Caco-2 (cell line): Measurements from ENCODE around the gene DBX1. TPM values are rescaled to one million over a fixed set of nuclear protein-coding genes. Genes with fewer than 3 reads are reported as not detected.

Source experiments
- BruUV-seq: library from RNA; stranded (reverse); fragments of 400-500 nt; replicated peaks from 2 replicates; lab custom pipeline; 2021; lab: Mats Ljungman, UMichigan
- CTCF ChIA-PET: fragments of 300-600 bp; sonication (Branson Sonifier 250); formaldehyde crosslinking; loops from one replicate; lab custom pipeline; 2022; ENCODE audit warnings: antibody characterized with exemption; lab: Charles Lee
- POLR2A ChIA-PET: fragments of 300-600 bp; sonication (Branson Sonifier 250); formaldehyde crosslinking; loops from one replicate; lab custom pipeline; 2022; ENCODE audit warnings: antibody characterized with exemption; lab: Charles Lee
- DNase-seq, 2 experiments: peaks; one replicate each; pipeline versions ENCODE4 v3.0.0 to v3.0.0-alpha.2; 2020 to 2022
- H3K27me3 ChIP-seq: replicated peaks from 2 replicates; pipeline ENCODE4 v1.6.0; 2011; ENCODE audit warnings: low read length; ENCODE audit not compliant: control insufficient read depth, insufficient read depth
- H3K36me3 ChIP-seq: 2 replicates; pipeline ENCODE4 v1.5.1; 2011; ENCODE audit warnings: low read length; ENCODE audit not compliant: control insufficient read depth, insufficient read depth
- H3K4me1 ChIP-seq: fragments of 250-450 bp; sonication (Bioruptor Pico); 2 replicates; pipeline ENCODE4 v1.5.1; 2020; ENCODE audit warnings: mild to moderate bottlenecking
- H3K4me3 ChIP-seq: 2 replicates; pipeline ENCODE4 v1.5.1; 2011; ENCODE audit warnings: low read depth, mild to moderate bottlenecking, control low read depth, low read length
- H3K9me3 ChIP-seq: fragments of 250-450 bp; sonication (Bioruptor Pico); 2 replicates; pipeline ENCODE4 v1.5.1; 2020; ENCODE audit warnings: mild to moderate bottlenecking, moderate library complexity
- H3K27ac Mint-ChIP-seq: one replicate; pipeline ENCODE4 v1.8.0; 2022; ENCODE audit warnings: mixed read lengths; ENCODE audit not compliant: unreplicated experiment
- H3K27me3 Mint-ChIP-seq: one replicate; pipeline ENCODE4 v1.8.0; 2022; ENCODE audit warnings: mixed read lengths; ENCODE audit not compliant: insufficient read depth, unreplicated experiment
- H3K36me3 Mint-ChIP-seq: one replicate; pipeline ENCODE4 v1.8.0; 2022; ENCODE audit warnings: mild to moderate bottlenecking, mixed read lengths; ENCODE audit not compliant: insufficient read depth, unreplicated experiment
- H3K4me1 Mint-ChIP-seq: one replicate; pipeline ENCODE4 v1.8.0; 2022; ENCODE audit warnings: low read depth, mixed read lengths; ENCODE audit not compliant: unreplicated experiment
- H3K4me3 Mint-ChIP-seq: one replicate; pipeline ENCODE4 v1.8.0; 2022; ENCODE audit warnings: mild to moderate bottlenecking, moderate library complexity, mixed read lengths; ENCODE audit not compliant: unreplicated experiment
- H3K9me3 Mint-ChIP-seq: one replicate; pipeline ENCODE4 v1.8.0; 2022; ENCODE audit warnings: mixed read lengths; ENCODE audit not compliant: unreplicated experiment
- CTCF ChIP-seq, 2 experiments: fragments of 200-600 bp in 1 of 2; IDR thresholded peaks; 1 replicate in 1 of 2; 2 replicates in 1 of 2; pipeline versions ENCODE4 v1.5.1 to v1.8.0; 2011 to 2022; ENCODE audit warnings: antibody characterized with exemption in 1 of 2, control low read depth in 1 of 2, inconsistent platforms in 1 of 2, low read depth in 1 of 2, low read length in 1 of 2, mild to moderate bottlenecking in 1 of 2, moderate library complexity in 1 of 2; ENCODE audit not compliant: insufficient read depth in 1 of 2, severe bottlenecking in 1 of 2, unreplicated experiment in 1 of 2
- intact Hi-C: fragments of 100-400 bp; cut with micrococcal nuclease; formaldehyde crosslinking; loops from one replicate; pipeline ENCODE4 v1.10.0; 2022; ENCODE audit not compliant: unreplicated experiment
- total RNA-seq: library from RNA; stranded (reverse); gene quantifications from 2 replicates; pipeline ENCODE4 v1.2.3, GENCODE V29; 2022

The DBX1 gene
- total RNA-seq, 1 experiment from 2014 or later, result not detected

- intact Hi-C loops, result no loop called here
- Mint-ChIP-seq H3K36me3 (no peaks in the 10 kb centered on the region), H3K9me3 (no peaks in the 10 kb centered on the region), H3K4me1 (no peaks in the 10 kb centered on the region), H3K27ac (no peak overlapping the region), H3K4me3 (no peak overlapping the region), H3K27me3 (peaks cover 6% of the 10 kb centered on the region)
- BruUV-seq, result no TSS peak
- ChIA-PET CTCF (no interaction called here), POLR2A (interaction anchor here (0.6 kb wide), 1 partner anchor 1798 kb away, joined by 3 read pairs; the partner anchor contains the start of gene LDHA)
- no peak for DNase-seq
- no peak for TF ChIP-seq CTCF (IDR thresholded peaks at IDR 0.05; ENCODE audit: insufficient read depth in 1 of 2, low read depth in 1 of 2, low read length in 1 of 2, severe bottlenecking in 1 of 2, unreplicated experiment in 1 of 2)
- H3K36me3 ChIP-seq, result no peaks in the 10 kb centered on the region
- H3K4me3 ChIP-seq, result no peak overlapping the region
- H3K9me3 ChIP-seq, result no peaks in the 10 kb centered on the region
- peaks cover 3% of the 10 kb centered on the region for H3K27me3 ChIP-seq
- no peaks in the 10 kb centered on the region for H3K4me1 ChIP-seq
Observed at GRCh38 chr11:20192641-20193040, 32.4 kb upstream of the DBX1 start.

- no peak overlapping the region for H3K4me3 ChIP-seq
- CTCF ChIA-PET, result no interaction called here
- no peaks in the 10 kb centered on the region for H3K9me3 Mint-ChIP-seq
- H3K36me3 Mint-ChIP-seq, result no peaks in the 10 kb centered on the region
- POLR2A ChIA-PET, result no interaction called here
- H3K4me3 Mint-ChIP-seq, result no peak overlapping the region
- no peaks in the 10 kb centered on the region for H3K4me1 Mint-ChIP-seq
- H3K9me3 ChIP-seq, result no peaks in the 10 kb centered on the region
- intact Hi-C loops, result no loop called here
- no peaks in the 10 kb centered on the region for H3K4me1 ChIP-seq
- no peak for TF ChIP-seq CTCF (IDR thresholded peaks at IDR 0.05; ENCODE audit: insufficient read depth in 1 of 2, low read depth in 1 of 2, low read length in 1 of 2, severe bottlenecking in 1 of 2, unreplicated experiment in 1 of 2)
- peaks cover 7% of the 10 kb centered on the region for H3K27me3 Mint-ChIP-seq
- H3K27me3 ChIP-seq, result peaks cover 3% of the 10 kb centered on the region
- H3K36me3 ChIP-seq, result no peaks in the 10 kb centered on the region
- DNase-seq, result no peak
- BruUV-seq, result no TSS peak
- no peak overlapping the region for H3K27ac Mint-ChIP-seq
Observed at GRCh38 chr11:20192151-20192550, 31.9 kb upstream of the DBX1 start.

GRCh38 chr11:20178976-20179375 lies 18.7 kb upstream of the DBX1 start:
- Histone ChIP-seq H3K4me1 (no peaks in the 10 kb centered on the region), H3K9me3 (no peaks in the 10 kb centered on the region), H3K4me3 (no peak overlapping the region), H3K36me3 (no peaks in the 10 kb centered on the region), H3K27me3 (no peaks in the 10 kb centered on the region)
- no peak for DNase-seq
- Mint-ChIP-seq H3K27me3 (peaks cover 29% of the 10 kb centered on the region), H3K4me1 (no peaks in the 10 kb centered on the region), H3K36me3 (no peaks in the 10 kb centered on the region), H3K9me3 (no peaks in the 10 kb centered on the region), H3K4me3 (no peak overlapping the region), H3K27ac (no peak overlapping the region)
- intact Hi-C loops, result no loop called here
- CTCF ChIA-PET, result no interaction called here
- no TSS peak for BruUV-seq
- TF ChIP-seq CTCF (IDR thresholded peaks at IDR 0.05; ENCODE audit: insufficient read depth in 1 of 2, low read depth in 1 of 2, low read length in 1 of 2, severe bottlenecking in 1 of 2, unreplicated experiment in 1 of 2), result no peak
- POLR2A ChIA-PET, result no interaction called here
